H1 (cell line): ENCODE results near the gene RNF44. TPM values are rescaled to one million over a fixed set of nuclear protein-coding genes. Genes with fewer than 3 reads are reported as not detected.
A peak's percentile ranks its signal among the peaks of the same experiment; 100 is the strongest.

ENCODE experiments used
- GABPA ChIP-seq: IDR thresholded peaks from 2 replicates; pipeline ENCODE4 v1.6.1; 2011; ENCODE audit warnings: mild to moderate bottlenecking, low read length, moderate library complexity, borderline replicate concordance; ENCODE audit not compliant: insufficient read depth
- polyA plus RNA-seq, 7 experiments: library from polyadenylated mRNA; depleted of rRNA in 3 of 7; stranded (reverse) in 5 of 7; unstranded in 2 of 7; fragments of >200 nt in 5 of 7; fragments of 200-250 nt in 2 of 7; gene quantifications; 1 replicate in 5 of 7; 2 replicates in 1 of 7; 4 replicates in 1 of 7; pipeline versions ENCODE4 v1.2.1 to v1.2.3, GENCODE V29; 2011 to 2013; ENCODE audit warnings: missing spikeins in 2 of 7, mixed read lengths in 2 of 7
- total RNA-seq: library from RNA; stranded (reverse); fragmentation: NEBNext Ultra II Directional; extraction: Animal tissue kit (Norgen Biotek cat#: 25700); gene quantifications from 2 replicates; pipeline ENCODE4 v1.2.1, GENCODE V29; 2021

RNF44 gene
- total and polyA plus RNA-seq, 2 of the 8 experiments (the other 6 are each of a cell fraction or from before 2014, with no cell fraction given), result 54.7 to 164 TPM

GRCh38 chr5:176543428-176544182 lies 6.4 kb upstream of the RNF44 start (continued):
- TF ChIP-seq GABPA, result peak; percentile 58; the same call in 1 of the 2 replicates
